Neural crest cell (in vitro differentiated cells): ENCODE results near the gene GNPDA2. TPM values are rescaled to one million over a fixed set of nuclear protein-coding genes. Genes with fewer than 3 reads are reported as not detected.
"Not testable (repeated sequence)": the region's sequence is repeated elsewhere in the genome, so short reads cannot be mapped to it uniquely, and the experiment has no call there.

Source experiments
- DNase-seq: peaks from one replicate; pipeline ENCODE4 v3.0.0; 2021; ENCODE audit warnings: low read depth, mixed read lengths, low spot score
- H3K27ac Mint-ChIP-seq: one replicate; pipeline ENCODE4 v1.8.0; 2021; ENCODE audit warnings: mild to moderate bottlenecking, mixed read lengths; ENCODE audit not compliant: unreplicated experiment
- H3K27me3 Mint-ChIP-seq: 2 replicates; pipeline ENCODE4 v1.8.0; 2021; ENCODE audit warnings: low read depth, mild to moderate bottlenecking, mixed read lengths
- H3K36me3 Mint-ChIP-seq: 2 replicates; pipeline ENCODE4 v1.8.0; 2021; ENCODE audit warnings: low read depth, mild to moderate bottlenecking, mixed read lengths
- H3K4me1 Mint-ChIP-seq: 2 replicates; pipeline ENCODE4 v1.8.0; 2021; ENCODE audit warnings: mixed read lengths
- H3K4me3 Mint-ChIP-seq: one replicate; pipeline ENCODE4 v1.8.0; 2021; ENCODE audit warnings: mild to moderate bottlenecking, mixed read lengths
- H3K9me3 Mint-ChIP-seq: 2 replicates; pipeline ENCODE4 v1.8.0; 2021; ENCODE audit warnings: mixed read lengths
- total RNA-seq: library from RNA; stranded (reverse); gene quantifications from 2 replicates; pipeline ENCODE4 v1.2.1, GENCODE V29; 2021
- TF ChIP-seq, protein P1 (sequence below): fragments of 200-600 bp; sonication (generic); conservative IDR thresholded peaks from 2 replicates; pipeline ENCODE4 v1.5.0; 2021; ENCODE audit warnings: antibody characterized with exemption, mild to moderate bottlenecking

The GNPDA2 gene
- total RNA-seq, 1 donor from 2014 or later: 11.8 TPM

DNA sequence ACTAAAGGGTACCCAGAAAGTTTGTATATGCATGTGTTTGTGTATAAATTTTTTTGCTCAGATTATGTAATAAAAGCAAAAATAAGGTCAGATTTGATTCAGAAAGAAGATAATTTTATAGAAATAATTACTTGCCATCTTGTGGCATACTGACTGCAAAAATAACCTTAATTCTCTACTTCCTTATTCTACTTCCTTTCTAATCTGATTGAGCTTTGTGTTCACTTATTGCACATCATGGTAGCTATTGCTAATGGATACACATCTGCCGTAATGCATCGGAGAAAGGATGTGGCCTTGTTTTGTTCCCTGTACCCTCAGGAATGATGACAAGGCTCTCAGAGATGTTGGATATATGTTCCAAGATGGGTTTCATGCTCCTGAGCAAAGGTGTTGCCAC, 10.5 kb upstream of the GNPDA2 start:
- Mint-ChIP-seq H3K9me3 (no peaks in the 10 kb centered on the region), H3K4me3 (no peak overlapping the region), H3K27ac (no peak overlapping the region), H3K36me3 (no peaks in the 10 kb centered on the region), H3K27me3 (peaks cover 4% of the 10 kb centered on the region), H3K4me1 (no peaks in the 10 kb centered on the region)
- TF ChIP-seq, protein P1, sequence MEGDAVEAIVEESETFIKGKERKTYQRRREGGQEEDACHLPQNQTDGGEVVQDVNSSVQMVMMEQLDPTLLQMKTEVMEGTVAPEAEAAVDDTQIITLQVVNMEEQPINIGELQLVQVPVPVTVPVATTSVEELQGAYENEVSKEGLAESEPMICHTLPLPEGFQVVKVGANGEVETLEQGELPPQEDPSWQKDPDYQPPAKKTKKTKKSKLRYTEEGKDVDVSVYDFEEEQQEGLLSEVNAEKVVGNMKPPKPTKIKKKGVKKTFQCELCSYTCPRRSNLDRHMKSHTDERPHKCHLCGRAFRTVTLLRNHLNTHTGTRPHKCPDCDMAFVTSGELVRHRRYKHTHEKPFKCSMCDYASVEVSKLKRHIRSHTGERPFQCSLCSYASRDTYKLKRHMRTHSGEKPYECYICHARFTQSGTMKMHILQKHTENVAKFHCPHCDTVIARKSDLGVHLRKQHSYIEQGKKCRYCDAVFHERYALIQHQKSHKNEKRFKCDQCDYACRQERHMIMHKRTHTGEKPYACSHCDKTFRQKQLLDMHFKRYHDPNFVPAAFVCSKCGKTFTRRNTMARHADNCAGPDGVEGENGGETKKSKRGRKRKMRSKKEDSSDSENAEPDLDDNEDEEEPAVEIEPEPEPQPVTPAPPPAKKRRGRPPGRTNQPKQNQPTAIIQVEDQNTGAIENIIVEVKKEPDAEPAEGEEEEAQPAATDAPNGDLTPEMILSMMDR: no peak
- no peak for DNase-seq

DNA sequence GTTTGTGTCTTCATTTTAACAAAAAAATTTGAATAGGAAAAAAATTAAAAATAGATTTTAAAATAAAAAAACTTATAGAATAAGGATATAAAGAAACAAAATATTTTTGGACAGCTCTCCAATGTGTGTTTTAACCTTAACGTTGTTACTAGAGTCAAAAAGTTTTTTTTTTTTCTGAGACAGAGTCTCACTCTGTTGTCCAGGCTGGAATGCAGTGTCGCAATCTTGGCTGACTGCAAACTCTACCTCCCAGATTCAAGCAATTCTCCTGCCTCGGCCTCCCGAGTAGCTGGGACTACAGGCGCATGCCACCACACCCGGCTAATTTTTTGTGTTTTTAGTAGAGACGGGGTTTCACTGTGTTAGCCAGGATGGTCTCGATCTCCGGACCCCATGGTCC, 2.3 kb upstream of the GNPDA2 start:
- H3K9me3 Mint-ChIP-seq, DNase-seq, H3K27ac Mint-ChIP-seq, H3K36me3 Mint-ChIP-seq, H3K27me3 Mint-ChIP-seq, H3K4me3 Mint-ChIP-seq: not testable (repeated sequence)
- H3K4me1 Mint-ChIP-seq: peaks cover 17% of the 10 kb centered on the region

DNA sequence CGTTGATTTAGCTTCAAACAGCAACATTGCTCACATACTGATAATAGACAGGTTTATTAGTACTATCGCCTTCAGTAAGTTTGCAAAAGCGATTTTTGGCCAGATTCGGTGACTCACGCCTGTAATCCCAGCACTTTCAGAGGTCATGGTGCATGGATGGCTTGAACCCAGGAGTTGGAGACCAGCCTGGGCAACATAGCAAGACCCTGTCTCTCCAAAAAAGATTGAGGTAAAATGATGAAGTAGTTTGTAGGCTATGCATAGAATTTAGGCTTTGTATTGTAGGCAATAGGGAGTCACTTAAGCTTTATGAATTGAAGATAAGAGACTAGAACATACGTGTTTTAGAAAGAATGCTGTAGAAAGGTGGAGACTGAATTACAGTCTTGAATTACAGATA, 1.1 kb upstream of the GNPDA2 start:
- H3K27ac Mint-ChIP-seq: no peak overlapping the region
- peak overlapping the region; percentile 80 for H3K4me3 Mint-ChIP-seq
- no peaks in the 10 kb centered on the region for H3K36me3 Mint-ChIP-seq
- TF ChIP-seq, protein P1: no peak
- no peak for DNase-seq
- no peaks in the 10 kb centered on the region for H3K9me3 Mint-ChIP-seq
- peaks cover 22% of the 10 kb centered on the region for H3K4me1 Mint-ChIP-seq
- peaks cover 3% of the 10 kb centered on the region for H3K27me3 Mint-ChIP-seq

DNA sequence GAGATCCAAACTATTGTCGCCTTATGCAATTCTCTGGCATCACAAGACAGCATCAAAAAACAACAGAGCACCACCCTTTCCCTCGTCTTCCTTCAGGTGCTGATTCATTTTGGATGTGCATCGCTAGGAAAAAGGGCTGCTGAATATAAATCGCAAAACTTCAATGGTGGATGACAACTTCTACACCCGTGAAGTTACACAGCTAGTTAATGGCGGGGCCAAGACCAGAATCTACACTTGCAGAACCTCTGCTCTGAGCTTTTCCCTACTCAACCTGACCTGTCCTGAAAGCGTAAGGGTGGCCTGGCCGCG, 674 bp downstream of the GNPDA2 start:
- Mint-ChIP-seq H3K36me3 (no peaks in the 10 kb centered on the region), H3K4me1 (peaks cover 22% of the 10 kb centered on the region), H3K27me3 (peaks cover 3% of the 10 kb centered on the region), H3K4me3 (peak overlapping the region; percentile 80), H3K27ac (peak overlapping the region; percentile 94), H3K9me3 (no peaks in the 10 kb centered on the region)
- no peak for DNase-seq
- TF ChIP-seq, protein P1: no peak

DNA sequence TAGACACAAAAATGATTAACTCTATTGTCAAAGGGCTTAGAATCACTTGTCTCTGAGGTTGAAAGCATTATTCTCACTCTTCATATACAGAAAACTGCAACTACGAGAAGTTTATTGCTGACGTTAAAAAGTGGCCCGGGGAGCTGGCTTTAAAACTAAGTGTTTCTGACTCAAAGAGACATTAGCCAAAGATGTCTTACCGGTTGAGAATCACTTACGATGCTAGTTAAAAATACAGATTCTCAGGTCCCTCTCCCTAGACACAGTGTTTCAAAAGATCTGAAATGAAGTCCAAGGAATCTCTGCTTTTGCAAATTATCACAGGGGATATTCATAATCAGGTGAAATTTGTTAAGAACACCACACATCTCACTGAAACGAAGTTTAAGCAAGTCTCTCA, 1.2 kb downstream of the GNPDA2 start:
- DNase-seq: no peak
- peaks cover 22% of the 10 kb centered on the region for H3K4me1 Mint-ChIP-seq
- no peaks in the 10 kb centered on the region for H3K9me3 Mint-ChIP-seq
- H3K36me3 Mint-ChIP-seq: no peaks in the 10 kb centered on the region
- peak overlapping the region; percentile 94 for H3K27ac Mint-ChIP-seq
- H3K4me3 Mint-ChIP-seq: peak overlapping the region; percentile 80
- TF ChIP-seq, protein P1: no peak
- H3K27me3 Mint-ChIP-seq: no peaks in the 10 kb centered on the region

DNA sequence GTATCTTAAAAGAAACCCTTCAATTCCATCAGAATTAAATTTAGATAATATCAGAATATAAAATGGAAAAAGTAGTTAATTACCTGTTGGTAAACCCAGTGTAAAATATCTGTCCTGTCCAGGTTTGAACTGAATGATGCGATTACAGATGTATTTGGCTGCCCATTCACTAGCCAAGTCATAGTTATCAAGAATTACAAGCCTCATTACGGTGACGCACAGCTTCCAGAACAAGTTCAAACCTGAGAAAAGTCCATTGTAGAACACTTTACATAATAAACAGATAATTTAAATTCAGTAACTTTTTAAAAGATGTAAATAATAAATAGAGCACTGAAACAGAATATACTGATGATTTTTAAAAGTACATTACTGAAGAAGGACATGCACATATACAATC, 4.4 kb downstream of the GNPDA2 start:
- H3K4me3 Mint-ChIP-seq: no peak overlapping the region
- TF ChIP-seq, protein P1: no peak
- H3K36me3 Mint-ChIP-seq: no peaks in the 10 kb centered on the region
- H3K27ac Mint-ChIP-seq: no peak overlapping the region
- no peaks in the 10 kb centered on the region for H3K9me3 Mint-ChIP-seq
- H3K27me3 Mint-ChIP-seq: no peaks in the 10 kb centered on the region
- peaks cover 22% of the 10 kb centered on the region for H3K4me1 Mint-ChIP-seq
- no peak for DNase-seq
